ENCODE data around the gene FBXW7.

The FBXW7 gene

DNA sequence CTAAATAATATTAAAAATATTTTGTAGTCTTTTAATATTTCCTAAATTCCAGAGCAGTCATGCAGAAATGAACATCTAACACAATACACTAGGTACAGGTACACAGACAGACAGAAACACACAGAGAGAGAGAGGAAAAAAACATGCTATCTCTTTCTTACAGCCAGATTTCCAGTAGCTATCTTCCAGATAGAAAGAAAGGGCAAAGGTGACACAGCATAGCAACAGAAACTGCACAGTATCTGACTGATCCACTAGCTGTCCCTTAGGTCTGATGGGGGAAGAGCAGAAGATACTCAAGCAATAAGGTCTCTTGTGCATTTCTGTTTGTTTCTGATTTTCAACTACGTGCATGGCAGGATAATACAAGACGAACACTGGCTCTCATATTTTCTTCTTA, 7.8 kb downstream of the FBXW7 start:
- Histone ChIP-seq H3K36me3 (ENCODE audit: control insufficient read depth, low read depth, low read length) (no peaks in the 10 kb centered on the region), H3K27me3 (ENCODE audit: control insufficient read depth, insufficient read depth, low read length) (no peaks in the 10 kb centered on the region), H3K4me3 (ENCODE audit: low read length) (no peak overlapping the region), H3K9ac (ENCODE audit: low read length) (no peak overlapping the region), H3K9me3 (ENCODE audit: control insufficient read depth, low read depth, low read length) (no peaks in the 10 kb centered on the region), H3K27ac (ENCODE audit: low read length) (no peak overlapping the region), H3K4me1 (ENCODE audit: control insufficient read depth, low read depth, low read length) (no peaks in the 10 kb centered on the region)

DNA sequence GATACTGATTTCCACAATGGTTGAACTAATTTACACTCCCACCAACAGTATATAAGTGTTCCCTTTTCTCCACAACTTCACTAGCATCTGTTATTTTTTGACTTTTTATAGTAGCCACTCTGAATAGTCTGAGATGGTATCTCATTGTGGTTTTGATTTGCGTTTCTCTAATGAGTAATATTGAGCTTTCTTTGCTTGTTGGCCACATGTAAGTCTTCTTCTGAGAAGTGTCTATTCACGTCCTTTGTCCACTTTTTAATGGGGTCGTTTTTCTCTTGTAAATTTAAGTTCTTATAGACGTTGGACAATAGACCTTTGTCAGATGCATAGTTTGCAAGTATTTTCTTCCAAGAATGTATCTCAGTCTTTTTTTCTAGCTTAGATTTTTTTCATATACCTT, 10.0 kb downstream of the FBXW7 start:
- Histone ChIP-seq H3K36me3 (ENCODE audit: control insufficient read depth, low read depth, low read length) (no peaks in the 10 kb centered on the region), H3K9me3 (ENCODE audit: control insufficient read depth, low read depth, low read length) (no peaks in the 10 kb centered on the region), H3K4me3 (ENCODE audit: low read length) (no peak overlapping the region), H3K27ac (ENCODE audit: low read length) (no peak overlapping the region), H3K9ac (ENCODE audit: low read length) (no peak overlapping the region), H3K27me3 (ENCODE audit: control insufficient read depth, insufficient read depth, low read length) (no peaks in the 10 kb centered on the region), H3K4me1 (ENCODE audit: control insufficient read depth, low read depth, low read length) (peaks cover 7% of the 10 kb centered on the region)

DNA sequence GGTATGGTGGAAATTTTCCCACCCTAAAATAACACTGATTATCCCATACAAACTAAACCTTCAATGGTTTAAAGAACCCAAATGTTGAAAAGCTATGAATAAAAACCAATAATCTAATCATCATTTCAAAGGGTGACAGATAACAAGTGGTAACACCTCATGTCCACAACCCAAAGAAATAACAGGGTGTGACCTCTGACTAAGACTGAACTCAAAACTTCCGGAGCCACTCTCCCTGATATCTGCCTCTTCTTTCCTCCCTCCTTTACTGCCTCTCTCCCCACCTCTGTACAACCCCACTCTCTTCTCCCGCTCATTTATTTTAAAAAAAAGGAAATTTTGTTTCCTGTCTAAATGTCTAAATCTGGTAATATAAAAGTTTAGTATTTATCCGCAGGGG, 11.5 kb downstream of the FBXW7 start:
- H3K27ac ChIP-seq (ENCODE audit: low read length): no peak overlapping the region
- H3K36me3 ChIP-seq (ENCODE audit: control insufficient read depth, low read depth, low read length): no peaks in the 10 kb centered on the region
- H3K9ac ChIP-seq (ENCODE audit: low read length): no peak overlapping the region
- H3K4me3 ChIP-seq (ENCODE audit: low read length): no peak overlapping the region
- H3K27me3 ChIP-seq (ENCODE audit: control insufficient read depth, insufficient read depth, low read length): no peaks in the 10 kb centered on the region
- no peaks in the 10 kb centered on the region for H3K9me3 ChIP-seq (ENCODE audit: control insufficient read depth, low read depth, low read length)
- H3K4me1 ChIP-seq (ENCODE audit: control insufficient read depth, low read depth, low read length): peaks cover 8% of the 10 kb centered on the region

DNA sequence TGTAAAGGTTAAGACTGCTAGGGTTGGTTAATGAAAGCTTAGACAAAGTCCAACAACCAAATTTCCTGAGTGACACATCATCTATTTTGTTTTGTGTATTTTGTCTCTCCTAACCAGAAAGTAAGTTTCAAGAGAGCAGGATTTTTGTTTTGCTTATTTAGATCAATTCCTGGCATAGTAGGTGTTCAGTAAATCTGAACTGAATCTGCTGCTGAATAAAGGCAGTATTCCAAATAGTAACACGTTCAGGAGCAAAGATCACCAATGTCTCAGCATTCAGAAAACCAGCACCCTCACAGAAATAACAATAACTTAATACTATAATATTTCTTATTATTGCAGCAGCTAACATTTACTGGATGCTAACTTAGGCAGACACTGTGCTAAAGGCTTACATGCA, 12.2 kb downstream of the FBXW7 start:
- H3K27ac ChIP-seq (ENCODE audit: low read length): no peak overlapping the region

DNA sequence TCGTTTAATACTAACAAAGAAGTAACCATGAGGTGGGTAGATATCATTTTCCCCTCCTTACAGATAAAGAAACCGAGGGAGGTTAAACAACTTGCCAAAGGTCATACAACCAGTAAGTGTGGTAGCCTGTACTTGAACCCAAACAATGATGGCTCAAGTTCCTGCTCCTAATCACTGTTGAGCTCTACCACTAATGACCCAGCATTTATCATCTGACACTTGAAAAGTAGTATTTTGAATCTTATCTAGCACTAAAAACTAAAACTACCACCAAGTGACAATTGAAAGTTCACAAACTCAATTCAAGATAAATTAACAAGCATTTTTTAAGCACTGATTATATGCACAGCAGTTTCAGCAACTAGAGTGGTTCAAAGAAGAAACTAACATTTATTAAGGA, 13.1 kb downstream of the FBXW7 start:
- H3K36me3 ChIP-seq (ENCODE audit: control insufficient read depth, low read depth, low read length): no peaks in the 10 kb centered on the region
- H3K27ac ChIP-seq (ENCODE audit: low read length): no peak overlapping the region
- H3K4me3 ChIP-seq (ENCODE audit: low read length): no peak overlapping the region
- H3K9me3 ChIP-seq (ENCODE audit: control insufficient read depth, low read depth, low read length): no peaks in the 10 kb centered on the region
- H3K4me1 ChIP-seq (ENCODE audit: control insufficient read depth, low read depth, low read length): peaks cover 8% of the 10 kb centered on the region
- no peaks in the 10 kb centered on the region for H3K27me3 ChIP-seq (ENCODE audit: control insufficient read depth, insufficient read depth, low read length)
- H3K9ac ChIP-seq (ENCODE audit: low read length): peak overlapping the region; percentile 2

More for the DNA sequence above, 12.2 kb downstream of the FBXW7 start:
- H3K9ac ChIP-seq (ENCODE audit: low read length): no peak overlapping the region
- H3K4me3 ChIP-seq (ENCODE audit: low read length): no peak overlapping the region
- H3K9me3 ChIP-seq (ENCODE audit: control insufficient read depth, low read depth, low read length): no peaks in the 10 kb centered on the region
- no peaks in the 10 kb centered on the region for H3K27me3 ChIP-seq (ENCODE audit: control insufficient read depth, insufficient read depth, low read length)
- peaks cover 8% of the 10 kb centered on the region for H3K4me1 ChIP-seq (ENCODE audit: control insufficient read depth, low read depth, low read length)
- no peaks in the 10 kb centered on the region for H3K36me3 ChIP-seq (ENCODE audit: control insufficient read depth, low read depth, low read length)

DNA sequence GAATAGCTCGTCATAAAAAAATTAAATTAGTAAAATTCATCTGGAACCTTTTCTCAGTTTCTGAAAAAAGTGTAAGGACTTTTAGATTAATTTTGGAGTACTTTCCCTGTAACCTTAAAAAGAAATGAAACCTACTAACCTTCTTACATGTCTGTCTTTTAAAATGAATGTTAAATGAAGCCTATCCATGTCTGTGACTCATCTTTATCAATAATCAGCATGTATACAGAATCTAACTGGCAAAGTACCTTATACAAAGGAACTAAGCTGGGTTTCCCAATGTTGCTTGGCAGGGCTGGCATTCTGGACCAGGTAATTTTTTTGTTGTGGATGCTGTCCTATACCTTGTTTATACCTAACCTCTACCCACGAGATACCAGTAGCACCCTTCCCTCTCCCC, 13.6 kb downstream of the FBXW7 start:
- H3K27ac ChIP-seq (ENCODE audit: low read length): no peak overlapping the region
- peaks cover 8% of the 10 kb centered on the region for H3K4me1 ChIP-seq (ENCODE audit: control insufficient read depth, low read depth, low read length)
- H3K27me3 ChIP-seq (ENCODE audit: control insufficient read depth, insufficient read depth, low read length): no peaks in the 10 kb centered on the region
- H3K4me3 ChIP-seq (ENCODE audit: low read length): no peak overlapping the region
- no peaks in the 10 kb centered on the region for H3K9me3 ChIP-seq (ENCODE audit: control insufficient read depth, low read depth, low read length)
- no peak overlapping the region for H3K9ac ChIP-seq (ENCODE audit: low read length)
- H3K36me3 ChIP-seq (ENCODE audit: control insufficient read depth, low read depth, low read length): no peaks in the 10 kb centered on the region

DNA sequence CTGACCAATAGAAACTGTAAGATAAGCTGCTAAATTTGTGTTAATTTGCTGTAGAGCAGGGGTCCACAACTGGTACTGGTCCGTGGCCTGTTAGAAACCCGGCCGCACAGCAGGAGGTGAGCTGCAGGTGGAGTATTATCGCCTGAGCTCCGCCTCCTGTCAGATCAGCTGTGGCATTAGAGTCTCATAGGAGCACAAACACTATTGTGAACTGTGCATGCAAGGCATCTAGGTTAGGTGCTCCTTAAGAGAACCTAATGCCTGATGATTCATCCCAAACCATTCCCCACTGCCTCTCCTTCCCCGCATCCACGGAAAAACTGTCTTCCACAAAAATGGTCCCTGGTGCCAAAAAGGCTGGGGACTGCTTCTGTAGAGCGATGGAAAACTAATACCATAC, 19.7 kb downstream of the FBXW7 start:
- Histone ChIP-seq H3K36me3 (ENCODE audit: control insufficient read depth, low read depth, low read length) (no peaks in the 10 kb centered on the region), H3K27me3 (ENCODE audit: control insufficient read depth, insufficient read depth, low read length) (no peaks in the 10 kb centered on the region), H3K9ac (ENCODE audit: low read length) (no peak overlapping the region), H3K9me3 (ENCODE audit: control insufficient read depth, low read depth, low read length) (no peaks in the 10 kb centered on the region), H3K27ac (ENCODE audit: low read length) (no peak overlapping the region), H3K4me1 (ENCODE audit: control insufficient read depth, low read depth, low read length) (peaks cover 19% of the 10 kb centered on the region), H3K4me3 (ENCODE audit: low read length) (no peak overlapping the region)

DNA sequence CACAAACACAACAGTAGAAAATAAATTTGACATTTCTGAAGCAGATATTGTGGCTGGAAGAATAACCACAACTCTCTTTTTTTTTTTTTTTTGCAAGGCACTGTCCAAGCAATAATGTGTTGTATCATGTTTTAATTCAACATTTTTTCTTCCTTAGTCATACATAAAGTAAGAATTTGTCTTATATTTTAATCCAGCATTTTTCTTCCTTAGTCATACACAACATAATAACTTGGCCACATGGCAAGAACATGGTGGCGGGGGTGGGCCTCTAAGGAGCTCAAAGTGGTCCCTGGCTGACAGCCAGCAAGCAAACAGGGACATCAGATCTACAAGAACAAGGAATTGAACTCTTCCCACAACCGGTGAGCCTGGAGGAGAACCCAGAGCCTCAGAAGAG, 20.2 kb downstream of the FBXW7 start:
- Histone ChIP-seq H3K4me1 (ENCODE audit: control insufficient read depth, low read depth, low read length) (peaks cover 15% of the 10 kb centered on the region), H3K27ac (ENCODE audit: low read length) (no peak overlapping the region), H3K27me3 (ENCODE audit: control insufficient read depth, insufficient read depth, low read length) (no peaks in the 10 kb centered on the region), H3K4me3 (ENCODE audit: low read length) (no peak overlapping the region), H3K9ac (ENCODE audit: low read length) (no peak overlapping the region), H3K36me3 (ENCODE audit: control insufficient read depth, low read depth, low read length) (no peaks in the 10 kb centered on the region), H3K9me3 (ENCODE audit: control insufficient read depth, low read depth, low read length) (no peaks in the 10 kb centered on the region)

DNA sequence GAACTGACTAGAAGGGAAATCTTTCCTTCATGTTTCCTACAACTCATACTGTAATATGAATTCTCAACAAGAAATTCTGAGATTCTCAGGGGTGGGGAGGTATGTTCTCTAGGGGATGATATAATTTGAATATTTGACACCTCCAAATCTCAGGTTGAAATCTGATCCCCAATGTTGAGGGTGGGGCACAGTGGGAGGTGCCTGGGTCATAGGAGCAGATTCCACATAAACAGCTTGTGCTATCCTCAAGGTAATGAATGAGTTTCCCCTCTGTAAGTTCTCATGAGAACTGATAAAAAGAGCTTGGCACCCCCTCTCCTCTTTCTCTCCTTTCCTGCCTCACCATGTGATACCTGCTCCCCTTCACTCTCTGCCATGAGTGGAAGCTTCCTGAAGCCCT, 21.5 kb downstream of the FBXW7 start:
- Histone ChIP-seq H3K9me3 (ENCODE audit: control insufficient read depth, low read depth, low read length) (no peaks in the 10 kb centered on the region), H3K27me3 (ENCODE audit: control insufficient read depth, insufficient read depth, low read length) (no peaks in the 10 kb centered on the region), H3K36me3 (ENCODE audit: control insufficient read depth, low read depth, low read length) (no peaks in the 10 kb centered on the region), H3K4me1 (ENCODE audit: control insufficient read depth, low read depth, low read length) (peaks cover 15% of the 10 kb centered on the region), H3K4me3 (ENCODE audit: low read length) (no peak overlapping the region), H3K9ac (ENCODE audit: low read length) (no peak overlapping the region), H3K27ac (ENCODE audit: low read length) (no peak overlapping the region)

DNA sequence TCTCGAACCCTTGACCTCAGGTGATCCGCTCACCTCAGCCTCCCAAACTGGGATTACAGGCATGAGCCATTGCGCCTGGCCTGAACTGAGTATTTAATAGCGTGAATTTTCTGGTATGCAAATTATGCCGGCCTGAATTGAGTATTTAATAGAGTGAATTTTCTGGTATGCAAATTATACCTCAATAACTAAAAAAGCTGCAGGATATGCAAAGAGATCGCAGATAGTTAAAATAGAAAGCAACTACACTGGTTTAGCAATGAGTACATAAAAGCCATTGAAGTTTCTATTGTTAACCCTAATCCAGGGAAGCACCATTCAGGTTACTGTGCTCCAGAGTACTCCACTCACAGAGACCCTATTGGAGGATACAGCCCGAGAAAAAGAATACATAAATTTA, 22.8 kb downstream of the FBXW7 start:
- Histone ChIP-seq H3K9me3 (ENCODE audit: control insufficient read depth, low read depth, low read length) (no peaks in the 10 kb centered on the region), H3K27ac (ENCODE audit: low read length) (no peak overlapping the region), H3K27me3 (ENCODE audit: control insufficient read depth, insufficient read depth, low read length) (no peaks in the 10 kb centered on the region), H3K4me3 (ENCODE audit: low read length) (no peak overlapping the region), H3K36me3 (ENCODE audit: control insufficient read depth, low read depth, low read length) (no peaks in the 10 kb centered on the region), H3K9ac (ENCODE audit: low read length) (no peak overlapping the region), H3K4me1 (ENCODE audit: control insufficient read depth, low read depth, low read length) (peaks cover 15% of the 10 kb centered on the region)

DNA sequence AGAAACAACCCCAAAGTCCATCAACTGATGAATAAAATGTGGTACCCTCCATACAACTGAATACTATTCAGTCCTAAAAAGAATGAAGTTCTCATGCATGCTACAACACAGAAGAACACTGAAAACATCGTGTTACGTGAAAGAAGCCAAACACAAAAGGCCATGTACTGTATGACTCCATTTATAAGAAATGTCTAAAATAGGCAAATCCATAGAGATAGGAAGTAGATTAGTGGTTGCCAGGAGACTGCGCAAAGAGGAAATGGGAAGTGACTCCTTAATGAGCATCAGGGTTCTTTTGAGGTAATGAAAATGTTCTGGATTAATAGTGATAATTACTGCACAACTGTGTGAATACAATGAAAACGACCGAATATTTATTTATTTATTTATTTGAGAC, 23.4 kb downstream of the FBXW7 start:
- no peaks in the 10 kb centered on the region for H3K36me3 ChIP-seq (ENCODE audit: control insufficient read depth, low read depth, low read length)
- no peaks in the 10 kb centered on the region for H3K27me3 ChIP-seq (ENCODE audit: control insufficient read depth, insufficient read depth, low read length)
- H3K4me1 ChIP-seq (ENCODE audit: control insufficient read depth, low read depth, low read length): peaks cover 15% of the 10 kb centered on the region
- no peaks in the 10 kb centered on the region for H3K9me3 ChIP-seq (ENCODE audit: control insufficient read depth, low read depth, low read length)
- no peak overlapping the region for H3K27ac ChIP-seq (ENCODE audit: low read length)
- no peak overlapping the region for H3K4me3 ChIP-seq (ENCODE audit: low read length)
- H3K9ac ChIP-seq (ENCODE audit: low read length): no peak overlapping the region

DNA sequence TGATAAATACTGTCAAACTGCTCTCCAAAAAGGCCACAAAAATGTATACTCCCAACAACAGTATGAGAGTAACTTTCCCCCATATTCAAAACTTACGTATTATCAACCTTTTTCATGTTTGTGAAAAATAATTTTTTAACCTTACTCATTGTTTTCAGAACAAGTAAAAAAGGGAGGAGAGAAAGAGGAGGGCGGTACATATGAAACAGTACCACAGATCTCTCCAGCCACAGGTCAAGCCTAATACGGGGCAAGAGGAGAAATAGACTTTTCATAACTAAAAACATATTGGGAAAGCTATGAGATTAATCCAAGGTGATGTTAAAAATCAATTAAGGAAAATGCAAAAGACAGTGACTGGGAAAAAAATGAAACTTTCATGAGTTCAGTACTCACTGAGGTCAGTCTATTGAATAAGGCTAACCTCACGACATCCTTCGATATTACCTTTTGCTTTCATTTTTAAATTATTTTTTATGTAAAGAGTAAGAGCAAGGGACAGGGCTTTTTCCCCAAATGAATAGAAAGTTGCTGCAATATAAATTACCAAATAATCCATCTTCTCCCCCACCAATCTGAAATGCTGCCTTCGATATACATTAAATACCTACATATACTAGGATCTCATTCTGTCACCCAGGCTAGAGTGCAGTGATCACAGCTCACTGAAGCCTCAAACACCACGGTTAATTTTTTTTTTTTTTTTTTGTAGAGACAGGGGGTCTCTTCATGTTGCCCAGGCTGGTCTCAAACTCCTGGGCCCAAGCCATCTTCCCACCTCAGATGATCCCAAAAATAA, 25.3 kb downstream of the FBXW7 start:
- Histone ChIP-seq H3K9me3 (ENCODE audit: control insufficient read depth, low read depth, low read length) (no peaks in the 10 kb centered on the region), H3K4me1 (ENCODE audit: control insufficient read depth, low read depth, low read length) (peaks cover 9% of the 10 kb centered on the region), H3K9ac (ENCODE audit: low read length) (no peak overlapping the region), H3K4me3 (ENCODE audit: low read length) (no peak overlapping the region), H3K27me3 (ENCODE audit: control insufficient read depth, insufficient read depth, low read length) (no peaks in the 10 kb centered on the region), H3K27ac (ENCODE audit: low read length) (no peak overlapping the region), H3K36me3 (ENCODE audit: control insufficient read depth, low read depth, low read length) (no peaks in the 10 kb centered on the region)
